ENCODE results near the gene UNC13A.

DNA sequence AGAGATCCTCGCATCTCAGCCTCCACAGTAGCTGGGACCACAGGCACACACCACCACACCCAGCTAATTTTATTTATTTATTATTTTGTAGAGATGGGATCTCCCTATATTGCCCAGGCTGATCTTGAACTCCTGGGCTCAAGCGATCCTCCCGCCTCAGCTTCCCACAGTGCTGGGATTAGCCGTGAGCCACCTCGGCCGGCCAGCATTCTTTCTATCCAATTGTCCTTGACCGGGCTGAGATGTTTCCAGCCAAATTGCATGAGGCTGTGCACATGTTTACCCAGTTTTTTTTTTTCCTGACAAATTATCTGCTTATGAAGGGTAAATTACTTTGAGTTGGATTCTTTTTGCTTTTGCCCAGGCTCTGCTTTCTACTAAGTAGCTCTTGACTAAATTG lies 28.2 kb downstream of the UNC13A start:
- TF ChIP-seq EZH2phosphoT487 (IDR thresholded peaks at IDR 0.05; ENCODE audit: borderline replicate concordance): no peak
- TF ChIP-seq, protein P1, sequence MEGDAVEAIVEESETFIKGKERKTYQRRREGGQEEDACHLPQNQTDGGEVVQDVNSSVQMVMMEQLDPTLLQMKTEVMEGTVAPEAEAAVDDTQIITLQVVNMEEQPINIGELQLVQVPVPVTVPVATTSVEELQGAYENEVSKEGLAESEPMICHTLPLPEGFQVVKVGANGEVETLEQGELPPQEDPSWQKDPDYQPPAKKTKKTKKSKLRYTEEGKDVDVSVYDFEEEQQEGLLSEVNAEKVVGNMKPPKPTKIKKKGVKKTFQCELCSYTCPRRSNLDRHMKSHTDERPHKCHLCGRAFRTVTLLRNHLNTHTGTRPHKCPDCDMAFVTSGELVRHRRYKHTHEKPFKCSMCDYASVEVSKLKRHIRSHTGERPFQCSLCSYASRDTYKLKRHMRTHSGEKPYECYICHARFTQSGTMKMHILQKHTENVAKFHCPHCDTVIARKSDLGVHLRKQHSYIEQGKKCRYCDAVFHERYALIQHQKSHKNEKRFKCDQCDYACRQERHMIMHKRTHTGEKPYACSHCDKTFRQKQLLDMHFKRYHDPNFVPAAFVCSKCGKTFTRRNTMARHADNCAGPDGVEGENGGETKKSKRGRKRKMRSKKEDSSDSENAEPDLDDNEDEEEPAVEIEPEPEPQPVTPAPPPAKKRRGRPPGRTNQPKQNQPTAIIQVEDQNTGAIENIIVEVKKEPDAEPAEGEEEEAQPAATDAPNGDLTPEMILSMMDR (conservative IDR thresholded peaks at IDR 0.05; ENCODE audit: low read length): no peak
